Gastroesophageal sphincter (tissue), 4 donors: Measurements from ENCODE around the gene LINS1. TPM values are rescaled to one million over a fixed set of nuclear protein-coding genes. Genes with fewer than 3 reads are reported as not detected.
"Not testable (repeated sequence)": the region's sequence is repeated elsewhere in the genome, so short reads cannot be mapped to it uniquely, and the experiment has no call there.

Source experiments
- ATAC-seq: fragments of 150-250 bp; one replicate; pipeline ENCODE4 v1.9.1; 2016; ENCODE audit warnings: mild to moderate bottlenecking, moderate library complexity
- H3K27ac ChIP-seq, 4 donors: fragments of 200-600 bp; sonication (generic) in 3 of 4; 1 replicate in 3 of 4; 2 replicates in 1 of 4; pipeline ENCODE4 v1.5.1; 2016 to 2019
- H3K27me3 ChIP-seq: fragments of 200-600 bp; sonication (generic); one replicate; pipeline ENCODE4 v1.5.1; 2019
- H3K36me3 ChIP-seq, 2 donors: fragments of 200-600 bp; sonication (generic); one replicate each; pipeline ENCODE4 v1.5.1; 2019; ENCODE audit warnings: control low read depth in 1 of 2
- H3K4me1 ChIP-seq, 3 donors: fragments of 200-600 bp; sonication (generic); 1 replicate in 2 of 3; 2 replicates in 1 of 3; pipeline ENCODE4 v1.5.1; 2016 to 2019; ENCODE audit warnings: control low read depth in 2 of 3
- H3K4me3 ChIP-seq, 2 donors: fragments of 200-600 bp; sonication (generic); one replicate each; pipeline ENCODE4 v1.5.1; 2019; ENCODE audit warnings: mild to moderate bottlenecking in 1 of 2, moderate library complexity in 1 of 2
- H3K9me3 ChIP-seq, 3 donors: fragments of 200-600 bp; sonication (generic); one replicate each; pipeline ENCODE4 v1.5.1; 2017 to 2019; ENCODE audit warnings: control low read depth in 2 of 3
- EP300 ChIP-seq: sonication (generic); formaldehyde crosslinking; IDR thresholded peaks from one replicate; pipeline ENCODE4 v1.6.1; 2017; ENCODE audit warnings: antibody characterized with exemption, mild to moderate bottlenecking
- POLR2A ChIP-seq, 2 donors: fragments of 450-650 bp; IDR thresholded peaks; one replicate each; pipeline ENCODE4 v1.6.1; 2017; ENCODE audit warnings: antibody characterized with exemption in 2 of 2, mild to moderate bottlenecking in 2 of 2, moderate library complexity in 1 of 2
- POLR2AphosphoS5 ChIP-seq: sonication (generic); formaldehyde crosslinking; IDR thresholded peaks from one replicate; pipeline ENCODE4 v1.6.1; 2017; ENCODE audit warnings: antibody characterized with exemption
- WGBS, 2 donors: methylation state at CpG; one replicate each; pipeline ENCODE4 v1.1.5; 2018; ENCODE audit warnings: low coverage in 1 of 2; 5-methylcytosine and 5-hydroxymethylcytosine counted together
- total RNA-seq, 4 donors: library from RNA; depleted of rRNA; stranded (reverse); fragments of >200 nt; gene quantifications; one replicate each; pipeline ENCODE4 v1.1.0, GENCODE V29; 2016
- TF ChIP-seq, protein P1 (sequence below), 4 experiments: fragments of 200-600 bp in 2 of 4; fragments of 450-650 bp in 2 of 4; sonication (generic) in 1 of 4; IDR thresholded peaks; one replicate each; pipeline ENCODE4 v1.5.1; 2017 to 2019; ENCODE audit warnings: antibody characterized with exemption in 4 of 4, mild to moderate bottlenecking in 2 of 4, moderate library complexity in 2 of 4

LINS1 gene
- total RNA-seq, 4 donors from 2014 or later, result 9.6 to 23.8 (median 13.9) TPM

DNA sequence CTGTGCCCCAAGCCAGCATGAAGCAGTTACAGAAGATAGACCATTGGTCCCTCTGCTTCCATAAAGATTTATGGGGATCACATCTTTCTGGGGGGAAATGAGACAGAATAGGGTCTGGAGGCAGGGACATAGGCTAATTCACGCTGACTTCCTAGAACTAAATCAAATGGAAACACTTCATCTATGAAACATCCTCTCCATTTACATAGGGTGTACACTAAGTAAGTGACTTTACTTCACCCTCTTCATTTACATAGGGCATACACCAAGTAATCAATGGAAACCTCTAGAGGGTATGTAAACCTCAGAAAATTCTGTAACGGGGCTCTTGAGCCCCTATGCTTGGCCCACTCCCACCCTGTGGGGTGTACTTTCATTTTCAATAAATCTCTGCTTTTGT, 10.1 kb downstream of the LINS1 start:
- ATAC-seq, result no peak
- no peak overlapping the region for H3K27ac ChIP-seq
- WGBS, 2 donors, result 50 to 55% methylated on average over 2 of the region's 2 CpGs

DNA sequence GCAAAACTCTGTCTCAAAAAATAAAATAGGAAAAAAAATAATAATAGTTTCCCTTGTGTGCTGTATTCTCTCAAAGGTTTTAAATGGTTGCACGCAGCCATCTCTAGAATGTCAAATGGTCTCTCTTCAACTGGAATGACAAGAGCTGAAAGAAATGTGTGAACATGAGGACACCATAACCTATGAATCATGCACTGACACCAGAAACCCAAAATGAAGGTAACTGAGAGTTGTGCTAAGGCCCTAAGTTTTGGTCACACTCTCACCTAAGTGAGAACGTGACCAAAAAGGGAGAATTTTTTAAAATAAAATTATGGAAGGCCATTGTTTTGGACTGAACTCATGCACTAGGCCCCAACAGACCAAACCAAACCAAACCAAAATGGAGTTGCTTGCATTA, 10.8 kb downstream of the LINS1 start:
- not testable (repeated sequence) for H3K27me3 ChIP-seq, H3K27ac ChIP-seq, H3K4me1 ChIP-seq, H3K4me3 ChIP-seq, H3K9me3 ChIP-seq, ATAC-seq, H3K36me3 ChIP-seq
- WGBS, 2 donors, result 96% methylated on average over 2 of the region's 2 CpGs; no CpG with 5 or more reads in 1 of the 2 donors

More for the DNA sequence above, 10.1 kb downstream of the LINS1 start:
- TF ChIP-seq EP300 (no peak), POLR2A (IDR thresholded peaks at IDR 0.05) (no peak), POLR2AphosphoS5 (no peak)
- H3K9me3 ChIP-seq, result no peaks in the 10 kb centered on the region
- H3K27me3 ChIP-seq, result no peaks in the 10 kb centered on the region
- peaks cover 0 to 6% (median 0%) of the 10 kb centered on the region in 3 donors for H3K4me1 ChIP-seq
- H3K4me3 ChIP-seq, result no peak overlapping the region
- H3K36me3 ChIP-seq, result no peaks in the 10 kb centered on the region

DNA sequence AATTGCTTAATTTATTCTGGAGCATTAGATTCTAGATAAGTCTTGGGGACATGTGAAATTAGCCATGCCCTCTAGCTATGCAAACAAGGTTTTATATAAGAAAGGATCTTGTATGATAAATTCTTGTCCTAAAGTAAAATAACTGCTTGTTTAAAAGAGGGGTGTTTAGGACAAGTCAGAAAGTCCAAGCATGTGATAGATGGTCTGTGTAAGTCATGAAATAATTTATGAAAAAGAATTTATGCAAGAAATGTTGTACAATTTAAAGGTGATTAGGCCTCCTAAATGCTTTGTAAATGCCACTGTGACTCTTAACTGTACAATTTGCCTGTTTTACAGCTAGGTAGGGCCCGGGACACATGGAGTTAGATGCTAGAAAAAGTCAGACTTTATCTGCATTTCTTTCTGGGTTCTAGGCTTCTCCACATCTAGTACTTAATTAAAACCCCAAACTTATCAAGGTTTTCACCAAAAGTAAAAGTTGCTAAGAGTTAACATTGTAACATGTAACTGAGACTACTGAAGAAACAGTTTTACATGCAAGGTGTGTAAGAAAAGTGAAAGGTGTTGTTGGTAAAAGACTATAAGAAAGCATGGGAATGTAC, 13.2 kb downstream of the LINS1 start:
- Histone ChIP-seq H3K9me3 (no peaks in the 10 kb centered on the region), H3K36me3 (no peaks in the 10 kb centered on the region), H3K4me3 (no peak overlapping the region), H3K27me3 (no peaks in the 10 kb centered on the region), H3K4me1 (peaks cover 0 to 5% (median 0%) of the 10 kb centered on the region in 3 donors), H3K27ac (no peak overlapping the region)
- ATAC-seq, result no peak
- TF ChIP-seq POLR2AphosphoS5, result no peak
- TF ChIP-seq POLR2A (IDR thresholded peaks at IDR 0.05), result no peak
- TF ChIP-seq, protein P1, sequence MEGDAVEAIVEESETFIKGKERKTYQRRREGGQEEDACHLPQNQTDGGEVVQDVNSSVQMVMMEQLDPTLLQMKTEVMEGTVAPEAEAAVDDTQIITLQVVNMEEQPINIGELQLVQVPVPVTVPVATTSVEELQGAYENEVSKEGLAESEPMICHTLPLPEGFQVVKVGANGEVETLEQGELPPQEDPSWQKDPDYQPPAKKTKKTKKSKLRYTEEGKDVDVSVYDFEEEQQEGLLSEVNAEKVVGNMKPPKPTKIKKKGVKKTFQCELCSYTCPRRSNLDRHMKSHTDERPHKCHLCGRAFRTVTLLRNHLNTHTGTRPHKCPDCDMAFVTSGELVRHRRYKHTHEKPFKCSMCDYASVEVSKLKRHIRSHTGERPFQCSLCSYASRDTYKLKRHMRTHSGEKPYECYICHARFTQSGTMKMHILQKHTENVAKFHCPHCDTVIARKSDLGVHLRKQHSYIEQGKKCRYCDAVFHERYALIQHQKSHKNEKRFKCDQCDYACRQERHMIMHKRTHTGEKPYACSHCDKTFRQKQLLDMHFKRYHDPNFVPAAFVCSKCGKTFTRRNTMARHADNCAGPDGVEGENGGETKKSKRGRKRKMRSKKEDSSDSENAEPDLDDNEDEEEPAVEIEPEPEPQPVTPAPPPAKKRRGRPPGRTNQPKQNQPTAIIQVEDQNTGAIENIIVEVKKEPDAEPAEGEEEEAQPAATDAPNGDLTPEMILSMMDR (IDR thresholded peaks at IDR 0.05), result no peak
- TF ChIP-seq EP300, result no peak
- 88 to 100% methylated on average over 1 of the region's 1 CpG for WGBS, 2 donors

DNA sequence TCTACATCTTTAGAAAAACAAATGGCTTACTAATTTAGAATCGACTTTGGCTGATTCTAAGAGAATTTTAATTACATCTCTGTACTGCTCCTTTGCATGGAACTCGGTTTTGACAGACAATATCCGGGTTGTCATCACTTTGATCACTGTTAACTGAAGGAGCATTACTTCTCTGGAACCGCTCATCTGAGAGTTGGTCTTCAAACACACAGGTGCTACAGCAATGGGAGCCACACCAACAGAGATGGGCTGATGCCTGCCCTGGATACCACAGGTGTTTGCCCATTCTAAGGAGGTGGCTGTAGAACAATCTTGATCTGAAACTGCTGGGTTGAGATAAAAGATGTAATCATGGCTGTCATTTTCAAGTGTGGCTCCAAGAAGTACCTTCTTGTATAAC, 21.6 kb downstream of the LINS1 start:
- H3K4me1 ChIP-seq, result no peaks in the 10 kb centered on the region
- H3K27ac ChIP-seq, result no peak overlapping the region
- no peak for ATAC-seq
- TF ChIP-seq, protein P1 (IDR thresholded peaks at IDR 0.05), result no peak
- TF ChIP-seq POLR2A (IDR thresholded peaks at IDR 0.05) (no peak), EP300 (no peak), POLR2AphosphoS5 (no peak)
- no peaks in the 10 kb centered on the region for H3K9me3 ChIP-seq
- 88 to 91% methylated on average over 4 of the region's 4 CpGs for WGBS, 2 donors
- no peak overlapping the region for H3K4me3 ChIP-seq
- H3K36me3 ChIP-seq, result no peaks in the 10 kb centered on the region
- no peaks in the 10 kb centered on the region for H3K27me3 ChIP-seq

DNA sequence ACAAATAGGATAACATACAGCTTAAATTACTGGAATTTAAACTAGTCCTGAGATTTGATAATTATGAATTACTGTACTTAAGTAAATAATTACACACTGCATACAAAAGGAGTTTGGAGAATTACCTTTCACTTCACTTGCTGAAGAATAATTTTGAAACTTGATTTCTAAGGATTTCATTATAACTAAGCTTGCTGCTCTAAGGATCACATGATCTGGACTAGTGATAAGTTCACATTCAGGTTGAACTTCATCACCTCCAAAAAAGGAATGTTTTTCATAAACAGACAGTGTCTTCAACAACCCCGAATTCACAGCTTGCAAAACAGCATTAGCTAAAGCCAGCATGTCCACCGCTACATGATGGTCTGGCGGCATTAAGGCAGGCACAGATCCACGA, 28.5 kb downstream of the LINS1 start:
- 76 to 88% methylated on average over 2 to 4 of the region's 4 CpGs for WGBS, 2 donors
- peaks cover 2 to 53% of the 10 kb centered on the region in 2 donors for H3K36me3 ChIP-seq
- no peaks in the 10 kb centered on the region for H3K9me3 ChIP-seq
- no peak for ATAC-seq
- H3K27ac ChIP-seq, result no peak overlapping the region
- TF ChIP-seq POLR2A (IDR thresholded peaks at IDR 0.05) (no peak), POLR2AphosphoS5 (no peak), EP300 (no peak)
- TF ChIP-seq, protein P1 (IDR thresholded peaks at IDR 0.05), result no peak
- H3K4me3 ChIP-seq, result no peak overlapping the region
- no peaks in the 10 kb centered on the region for H3K4me1 ChIP-seq
- no peaks in the 10 kb centered on the region for H3K27me3 ChIP-seq

DNA sequence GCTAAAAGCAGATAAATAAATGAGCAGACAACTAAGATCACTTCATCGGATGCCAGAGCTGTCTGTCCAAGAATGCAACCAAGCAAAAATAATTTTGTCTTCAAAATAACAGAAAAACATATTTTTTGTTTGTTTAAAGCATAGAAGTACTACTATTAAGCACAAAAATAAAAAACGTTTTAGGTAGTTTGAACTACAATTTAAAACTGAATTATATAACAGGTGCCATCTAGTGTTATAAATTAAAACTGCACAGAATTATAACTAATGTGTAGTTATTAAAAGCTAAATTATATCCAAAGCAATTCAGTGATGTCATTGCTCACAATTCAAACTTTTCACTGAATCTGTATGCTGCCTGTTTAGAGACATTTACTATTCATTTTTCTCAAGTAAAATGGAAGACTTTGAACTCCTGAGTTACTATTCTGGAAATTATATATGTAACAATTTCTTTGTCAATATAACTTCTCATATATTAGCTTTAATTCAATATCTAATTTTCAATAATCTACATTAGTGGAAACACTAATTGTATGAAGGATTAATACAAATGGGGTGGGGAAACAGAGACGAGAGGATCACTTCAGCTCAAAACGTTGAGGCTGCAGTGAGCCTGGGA, 29.5 kb downstream of the LINS1 start:
- Histone ChIP-seq H3K36me3 (peaks cover 2 to 58% of the 10 kb centered on the region in 2 donors), H3K4me1 (no peaks in the 10 kb centered on the region), H3K27me3 (no peaks in the 10 kb centered on the region), H3K9me3 (no peaks in the 10 kb centered on the region), H3K27ac (no peak overlapping the region), H3K4me3 (no peak overlapping the region)
- TF ChIP-seq, protein P1 (IDR thresholded peaks at IDR 0.05), result peak; percentile 47 to 63 (median 59)
- no peak for TF ChIP-seq EP300
- no peak for ATAC-seq
- 50 to 52% methylated on average over 4 of the region's 4 CpGs for WGBS, 2 donors
